Cerebellar cortex (tissue), 1 donor: ENCODE data around the gene MED15.
"Not testable (repeated sequence)": the region's sequence is repeated elsewhere in the genome, so short reads cannot be mapped to it uniquely, and the experiment has no call there.

Experiments
- DNase-seq: peaks from one replicate; pipeline ENCODE4 v3.0.0-alpha.2; 2015; ENCODE audit warnings: low spot score

Gene MED15

DNA sequence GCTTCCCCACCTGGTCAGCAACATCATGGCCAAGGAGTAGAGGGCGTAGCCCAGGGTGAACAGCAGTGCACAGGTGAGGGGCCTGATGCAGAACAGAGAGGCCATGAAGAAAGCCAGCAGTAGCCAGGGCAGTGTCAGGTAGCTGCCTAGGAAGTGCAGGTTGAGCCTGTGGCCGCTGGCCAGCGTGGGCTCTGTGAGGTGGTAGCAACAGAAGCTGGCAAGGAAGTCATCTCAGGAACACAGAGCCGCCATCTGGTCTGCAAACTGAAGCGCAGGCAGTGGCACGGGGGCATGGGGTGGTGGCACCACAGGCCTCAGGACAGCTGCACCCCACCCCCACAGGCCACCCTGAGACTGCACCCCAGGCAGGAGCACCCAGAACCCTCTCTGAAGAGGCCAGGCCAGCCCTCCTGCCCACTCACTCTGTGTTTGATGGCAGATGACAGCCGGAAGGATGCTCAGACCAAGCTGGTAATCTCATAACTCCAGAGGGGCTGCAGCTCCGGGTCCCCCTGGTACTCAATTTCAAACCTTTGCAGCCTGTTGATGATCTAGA, 95.3 kb downstream of the MED15 start:
- peak; percentile 82 for DNase-seq

- no peak for DNase-seq
Observed at GRCh38 chr22:20604092-20604747, 96.8 kb downstream of the MED15 start.

- DNase-seq = no peak
Observed at GRCh38 chr22:20604776-20605221, 97.4 kb downstream of the MED15 start.

DNA sequence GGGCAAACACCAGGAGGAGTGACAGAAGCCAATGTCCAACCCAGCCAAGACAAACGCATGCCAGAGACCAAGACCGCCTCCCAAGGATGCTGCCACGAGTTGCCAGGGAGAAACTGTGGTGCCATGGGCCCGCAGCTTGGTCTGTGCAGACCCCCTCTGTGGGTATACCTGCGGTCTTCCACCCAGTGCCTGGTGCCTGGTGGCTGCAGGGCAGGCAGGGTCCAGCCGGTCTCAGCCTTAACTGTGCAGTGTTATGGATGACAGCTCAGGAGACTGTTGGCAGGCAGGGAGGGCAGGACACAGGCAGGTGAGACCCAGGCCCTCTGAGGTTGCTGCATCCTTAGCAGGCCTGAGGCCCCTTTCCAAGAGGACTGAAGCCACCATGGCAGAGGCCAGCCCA, 97.9 kb downstream of the MED15 start:
- no peak for DNase-seq

DNA sequence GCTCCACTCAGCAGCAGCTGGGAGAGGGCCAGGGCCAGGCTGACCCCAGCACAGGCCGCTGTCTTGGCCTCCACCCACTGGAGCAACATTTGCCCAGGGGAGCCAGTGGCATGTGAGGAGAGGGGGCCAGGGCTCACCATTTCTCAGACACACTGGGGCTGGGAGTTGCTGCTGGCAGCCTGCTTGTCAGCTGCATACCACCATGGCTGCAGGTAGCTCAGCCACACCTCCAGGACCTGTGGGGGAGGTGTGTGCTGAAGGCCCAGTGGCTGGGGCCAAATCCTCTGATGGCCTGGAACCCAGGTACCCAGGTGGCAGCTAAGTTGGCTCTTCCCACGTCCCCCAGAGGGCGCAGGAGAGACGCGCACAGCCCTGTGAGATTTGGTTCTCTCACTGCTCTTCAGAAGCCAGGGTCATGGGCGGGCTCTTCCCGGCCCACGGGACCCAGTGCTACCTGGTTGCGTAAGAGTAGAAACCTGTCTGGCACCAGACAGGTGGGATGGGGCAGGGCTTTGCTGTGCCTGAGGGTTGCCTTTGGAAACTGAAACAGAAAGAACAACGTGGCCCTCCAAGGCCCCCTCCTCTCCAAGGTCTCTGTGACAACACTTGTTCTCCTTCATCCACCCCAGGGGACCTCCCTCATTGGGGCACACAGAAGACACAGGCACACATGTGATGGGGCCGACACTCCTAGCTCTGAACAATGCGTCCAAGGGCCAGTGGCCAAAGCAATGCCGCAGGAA, 98.8 kb downstream of the MED15 start:
- peak; percentile 52 for DNase-seq

- DNase-seq = no peak
Observed at GRCh38 chr22:20606784-20607128, 99.3 kb downstream of the MED15 start.

GRCh38 chr22:20607157-20607907, 99.9 kb downstream of the MED15 start:
- DNase-seq = no peak

DNA sequence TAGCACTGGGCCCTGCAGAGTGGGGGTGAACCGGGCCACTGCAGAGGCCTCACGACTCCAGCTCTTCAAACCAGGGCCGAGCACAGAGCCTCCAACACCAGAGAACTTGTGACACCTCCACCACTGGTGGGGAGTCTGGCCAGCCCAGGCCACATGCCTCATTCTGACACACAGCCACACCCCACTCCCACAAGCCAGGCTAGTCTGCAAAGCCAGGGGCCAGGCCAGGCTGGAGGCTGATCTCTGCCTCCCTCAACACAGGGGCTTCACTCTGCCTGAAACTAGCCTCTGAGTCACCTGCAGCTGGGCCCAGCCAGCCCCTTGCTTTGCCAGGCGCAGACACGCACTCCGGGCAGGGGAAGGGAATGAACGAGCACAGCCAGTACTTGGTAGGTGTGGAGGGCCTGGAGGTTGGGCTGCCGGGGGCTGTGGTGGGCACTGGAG, 102.9 kb downstream of the MED15 start:
- no peak for DNase-seq

GRCh38 chr22:20610757-20611156, 103.3 kb downstream of the MED15 start:
- no peak for DNase-seq

DNA sequence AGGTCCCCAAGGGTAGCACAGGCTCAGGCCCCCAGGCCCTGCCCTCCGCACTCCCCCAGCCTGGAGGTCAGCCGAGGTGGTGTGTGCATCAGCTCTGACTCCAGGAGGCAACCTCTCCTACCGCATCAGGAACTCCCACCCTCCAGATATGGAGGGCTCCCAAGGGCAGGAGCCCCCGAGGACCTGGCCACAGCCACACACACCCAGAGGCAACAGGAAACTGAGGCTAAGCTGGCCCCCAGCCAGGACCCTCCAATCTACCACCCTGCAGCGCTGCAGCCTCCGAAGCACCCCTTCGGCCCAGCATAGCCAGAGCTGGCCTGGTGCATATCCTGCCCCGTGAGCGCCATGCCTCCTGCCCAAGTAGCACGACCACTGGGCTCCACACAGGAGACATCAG, 104.0 kb downstream of the MED15 start:
- no peak for DNase-seq

DNA sequence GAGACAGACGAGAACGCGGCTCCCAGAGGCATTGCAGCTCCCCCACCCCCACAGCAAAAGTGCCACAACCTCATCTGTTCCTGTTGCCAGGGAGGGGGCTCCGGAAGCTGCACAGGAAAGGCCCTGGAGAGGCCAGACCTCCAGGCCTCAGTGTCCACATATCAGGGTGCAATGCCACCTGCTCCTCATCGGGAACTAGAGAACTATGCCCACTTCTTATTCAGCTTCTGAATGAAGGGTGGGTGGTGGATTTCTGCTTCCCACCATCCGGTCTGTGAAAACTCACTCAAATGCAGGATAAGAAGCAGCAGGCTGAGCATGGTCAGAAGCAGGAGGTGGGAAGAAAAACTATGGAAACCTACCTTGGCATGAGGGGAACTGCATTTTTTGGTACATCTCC, 105.9 kb downstream of the MED15 start:
- no peak for DNase-seq

DNA sequence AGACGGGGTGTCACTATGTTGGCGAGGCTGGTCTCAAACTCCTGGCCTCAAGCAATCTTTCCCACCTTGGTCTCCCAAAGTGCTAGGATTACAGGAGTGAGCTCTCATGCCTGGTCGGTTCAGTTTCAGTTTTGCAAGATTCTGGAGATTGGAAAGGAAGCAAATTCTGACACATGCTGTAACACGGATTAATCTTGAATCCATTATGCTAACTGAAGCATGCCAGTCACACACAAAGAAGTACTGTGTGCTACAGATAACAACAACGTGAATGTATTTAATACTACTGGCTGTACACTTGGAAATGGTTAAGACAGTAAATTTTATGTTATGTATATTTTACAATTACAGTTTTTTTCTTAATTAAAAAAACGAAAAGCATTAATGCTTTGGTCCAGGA, 107.6 kb downstream of the MED15 start:
- DNase-seq = no peak

GRCh38 chr22:20615533-20616450, 108.4 kb downstream of the MED15 start:
- no peak for DNase-seq

DNA sequence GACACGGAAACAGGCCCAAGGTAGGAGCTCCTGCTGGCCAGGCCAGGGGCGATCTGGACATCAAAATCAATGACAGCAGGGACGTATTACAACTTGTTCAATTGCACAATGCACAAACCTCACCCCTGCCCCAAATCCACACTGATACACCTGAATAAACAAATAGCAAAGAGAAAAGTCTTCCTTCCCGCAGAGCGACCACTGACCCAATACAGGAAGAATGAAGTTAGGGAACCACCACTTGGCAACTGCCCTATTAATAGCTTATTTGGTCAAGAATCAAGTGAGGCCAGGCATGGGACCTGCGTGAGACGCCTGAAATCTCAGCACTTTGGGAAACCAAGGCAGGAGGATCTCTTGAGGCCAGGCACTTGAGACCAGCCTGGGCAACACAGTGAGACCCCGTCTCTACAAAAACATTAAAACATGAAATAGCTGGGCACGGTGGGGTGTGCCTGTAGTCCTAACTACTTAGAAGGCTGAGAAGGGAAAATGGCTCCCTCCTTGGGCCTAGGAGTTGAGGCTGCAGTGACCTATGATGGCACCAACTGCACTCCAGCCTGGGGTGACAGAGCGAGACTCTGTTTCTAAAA, 109.1 kb downstream of the MED15 start:
- DNase-seq = no peak

- DNase-seq = no peak
Observed at GRCh38 chr22:20618488-20618887, 111.1 kb downstream of the MED15 start.

- no peak for DNase-seq
Observed at GRCh38 chr22:20619045-20619892, 111.9 kb downstream of the MED15 start.

DNA sequence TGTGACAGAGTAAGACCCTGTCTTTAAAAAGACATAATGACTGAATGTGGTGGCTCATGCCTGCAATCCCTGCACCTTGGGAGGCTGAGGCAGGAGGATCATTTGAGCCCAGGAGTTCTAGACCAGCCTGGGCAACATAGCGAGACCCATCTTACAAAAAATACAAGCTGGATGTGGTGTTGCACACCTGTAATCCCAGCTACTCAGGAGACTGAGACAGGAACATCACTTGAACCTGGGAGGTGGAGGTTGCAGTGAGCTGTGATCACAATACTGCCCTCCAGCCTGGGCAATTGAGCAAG, 112.4 kb downstream of the MED15 start:
- DNase-seq = not testable (repeated sequence)

DNA sequence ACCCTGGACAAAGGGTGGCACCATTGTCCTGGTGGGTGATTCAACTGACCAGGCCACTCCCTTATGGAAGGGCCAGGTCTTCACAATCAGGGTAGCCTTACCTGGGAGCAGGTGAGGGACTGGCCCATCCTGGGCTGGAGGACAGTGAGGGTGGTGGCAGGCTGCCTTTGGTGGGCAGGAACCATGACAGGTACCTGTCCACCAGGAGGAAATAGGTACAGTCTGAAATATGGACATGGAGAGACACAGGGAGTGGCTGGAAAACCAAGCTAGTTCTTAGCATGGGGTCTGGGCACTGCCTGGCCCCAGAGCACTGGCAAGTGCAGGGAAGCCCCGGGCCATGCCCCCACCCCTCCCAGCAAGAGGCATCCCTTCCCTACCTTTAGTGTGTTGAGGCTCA, 113.8 kb downstream of the MED15 start:
- no peak for DNase-seq

DNA sequence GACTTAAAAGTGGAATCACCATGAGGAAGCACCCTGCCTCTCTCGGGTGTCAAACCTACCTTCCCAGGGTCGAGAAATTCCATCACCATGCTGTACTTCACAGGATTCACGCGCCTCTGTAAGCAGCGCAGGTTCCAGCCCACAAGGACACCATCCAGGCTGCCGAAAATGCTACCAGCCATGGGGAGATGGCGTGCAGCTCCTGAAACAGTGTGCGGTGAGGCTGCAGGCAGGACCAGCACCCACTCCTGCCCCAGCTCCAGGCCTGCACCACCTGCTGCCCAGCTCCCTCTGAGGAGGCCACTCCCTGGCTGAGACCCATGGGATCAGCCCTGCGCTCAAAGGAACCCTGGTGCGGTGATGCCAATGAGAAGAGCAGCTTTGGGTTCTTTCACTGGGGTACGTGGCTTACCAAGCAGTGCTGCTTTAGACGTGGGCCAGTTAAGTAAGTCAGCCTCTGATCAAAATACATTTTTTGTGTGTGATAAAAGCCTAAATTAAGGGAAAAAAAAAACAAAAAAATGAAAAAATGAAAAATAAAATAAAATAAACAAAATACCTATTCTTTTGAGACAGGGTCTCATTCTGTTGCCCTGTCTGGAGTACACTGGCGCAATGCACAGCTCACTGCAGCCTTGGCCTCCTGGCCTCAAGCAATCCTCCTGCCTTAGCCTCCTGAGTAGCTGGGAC, 115.4 kb downstream of the MED15 start:
- DNase-seq = no peak

DNA sequence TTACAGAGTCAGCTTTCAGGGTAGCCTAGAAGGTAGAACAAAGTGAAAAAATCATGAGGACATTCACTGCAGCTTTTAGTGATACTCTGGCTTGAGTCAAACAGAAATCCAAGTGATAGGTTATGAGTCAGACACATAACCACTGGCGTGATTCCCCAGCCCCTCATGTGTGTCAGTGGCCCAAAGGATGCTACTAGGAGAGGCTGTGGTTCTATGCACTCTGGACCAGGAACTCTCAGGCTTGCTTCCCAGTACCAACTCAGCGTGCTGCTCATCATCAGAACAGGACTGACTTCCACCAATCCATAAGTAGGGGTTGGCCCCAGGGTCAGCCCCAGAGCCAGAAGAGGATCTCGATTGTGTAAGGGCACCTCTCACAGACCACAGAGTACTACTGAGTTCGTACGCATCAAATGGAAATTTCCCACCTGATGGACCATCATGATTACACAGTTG, 116.8 kb downstream of the MED15 start:
- no peak for DNase-seq
